CD4-positive, alpha-beta T cell (primary cell): Measurements from ENCODE around the gene PRKCQ. TPM values are rescaled to one million over a fixed set of nuclear protein-coding genes. Genes with fewer than 3 reads are reported as not detected.

Source experiments
- ATAC-seq: fragments of 200-7000 bp; cut with Tn5 transposase; one replicate; pipeline ENCODE4 v1.10.0; 2022; ENCODE audit warnings: mild to moderate bottlenecking; ENCODE audit not compliant: poor library complexity
- CTCF ChIA-PET: fragments of 350-600 bp; sonication (Branson Sonifier 250); formaldehyde crosslinking; loops from one replicate; lab custom pipeline; 2021; ENCODE audit warnings: antibody characterized with exemption, inconsistent platforms; lab: Charles Lee
- POLR2A ChIA-PET: fragments of 350-600 bp; sonication (Branson Sonifier 250); formaldehyde crosslinking; loops from one replicate; lab custom pipeline; 2021; ENCODE audit warnings: antibody characterized with exemption, inconsistent platforms; lab: Charles Lee
- DNase-seq, 14 experiments: peaks; one replicate each; pipeline ENCODE4 v3.0.0-alpha.2; 2013 to 2020; ENCODE audit warnings: mixed read lengths in 2 of 14
- H3K27ac ChIP-seq, 2 donors: one replicate each; pipeline versions ENCODE4 v1.5.1 to v1.7.0; 2013; ENCODE audit warnings: low read length in 2 of 2, low read depth in 1 of 2, mild to moderate bottlenecking in 1 of 2
- H3K27me3 ChIP-seq, 2 experiments: 1 replicate in 1 of 2; 2 replicates in 1 of 2; pipeline versions ENCODE4 v1.6.1 to v1.7.0; 2013; ENCODE audit warnings: low read length in 2 of 2, control low read depth in 1 of 2, mild to moderate bottlenecking in 1 of 2, moderate library complexity in 1 of 2; ENCODE audit not compliant: insufficient read depth in 2 of 2, control insufficient read depth in 1 of 2
- H3K36me3 ChIP-seq: one replicate; pipeline ENCODE4 v1.6.1; 2013; ENCODE audit warnings: low read length, control low read depth; ENCODE audit not compliant: insufficient read depth
- H3K4me1 ChIP-seq: one replicate; pipeline ENCODE4 v1.6.1; 2013; ENCODE audit warnings: low read length, control low read depth; ENCODE audit not compliant: insufficient read depth
- H3K4me3 ChIP-seq: one replicate; pipeline ENCODE4 v1.5.1; 2013; ENCODE audit warnings: mild to moderate bottlenecking, low read length, moderate library complexity
- H3K9me3 ChIP-seq, 2 experiments: 1 replicate in 1 of 2; 2 replicates in 1 of 2; pipeline versions ENCODE4 v1.6.1 to v1.7.0; 2013; ENCODE audit warnings: low read length in 2 of 2, mild to moderate bottlenecking in 2 of 2, control low read depth in 1 of 2, moderate library complexity in 1 of 2; ENCODE audit not compliant: control insufficient read depth in 1 of 2, insufficient read depth in 1 of 2
- H3K27ac Mint-ChIP-seq: one replicate; pipeline ENCODE4 v1.8.0; 2020; ENCODE audit warnings: mixed read lengths
- H3K27me3 Mint-ChIP-seq: one replicate; pipeline ENCODE4 v1.8.0; 2021; ENCODE audit warnings: mixed read lengths
- H3K36me3 Mint-ChIP-seq: one replicate; pipeline ENCODE4 v1.8.0; 2021; ENCODE audit warnings: low read depth, mixed read lengths
- H3K4me1 Mint-ChIP-seq: one replicate; pipeline ENCODE4 v1.8.0; 2021; ENCODE audit warnings: low read depth, mixed read lengths
- H3K4me3 Mint-ChIP-seq: one replicate; pipeline ENCODE4 v1.8.0; 2020; ENCODE audit warnings: mild to moderate bottlenecking, mixed read lengths
- H3K9me3 Mint-ChIP-seq: one replicate; pipeline ENCODE4 v1.8.0; 2020; ENCODE audit warnings: mixed read lengths
- CTCF ChIP-seq: fragments of 200-600 bp; IDR thresholded peaks from one replicate; pipeline ENCODE4 v1.8.0; 2022; ENCODE audit warnings: antibody characterized with exemption, mild to moderate bottlenecking
- intact Hi-C, 2 experiments: fragments of 100-400 bp; cut with DNase I in 1 of 2; cut with micrococcal nuclease in 1 of 2; formaldehyde crosslinking; loops; one replicate each; pipeline versions ENCODE4 v1.15.1 to v1.9.0; 2023 to 2025; cut with DNase I, micrococcal nuclease
- total RNA-seq, 174 experiments: library from RNA in 2 of 174; stranded (reverse) in 2 of 174; gene quantifications; one replicate each; pipeline ENCODE4 v1.2.3 and lab custom pipeline; 2021 to 2026

Gene PRKCQ
- total RNA-seq, 2 experiments from 2014 or later = 43.4 to 43.9 TPM

DNA sequence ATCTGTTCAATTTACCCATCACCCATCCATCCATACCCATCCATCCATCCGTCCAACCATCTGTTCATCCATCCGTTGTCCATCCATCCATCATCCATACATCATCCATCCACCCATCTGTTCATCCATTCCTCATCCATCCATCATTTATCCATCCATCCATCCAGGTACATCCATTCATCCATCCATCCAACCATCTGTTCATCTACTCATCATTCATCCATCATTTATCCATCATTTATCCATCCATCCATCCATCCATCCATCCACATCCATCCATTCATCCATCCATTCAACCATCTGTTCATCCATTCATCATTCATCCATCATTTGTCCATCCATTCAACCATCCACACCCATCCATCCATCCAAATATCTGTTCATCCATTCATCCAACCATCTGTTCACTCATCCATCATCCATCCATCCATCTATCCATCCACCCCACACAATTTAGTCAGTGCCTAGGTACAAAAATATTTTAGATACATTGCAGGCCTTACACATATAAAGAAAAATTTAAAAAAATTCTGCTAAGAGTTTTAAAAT lies 119.1 kb downstream of the PRKCQ start:
- no peak for ATAC-seq
- DNase-seq = no peak
- TF ChIP-seq CTCF = no peak
- intact Hi-C loops = no loop called here
- no peaks in the 10 kb centered on the region for H3K9me3 ChIP-seq
- no peak overlapping the region for H3K4me3 Mint-ChIP-seq
- H3K36me3 Mint-ChIP-seq = peaks cover 97% of the 10 kb centered on the region
- ChIA-PET CTCF (no interaction called here), POLR2A (no interaction called here)
- peak overlapping the region; percentile 6 for H3K27ac Mint-ChIP-seq
- H3K4me1 Mint-ChIP-seq = peaks cover 26% of the 10 kb centered on the region
- H3K36me3 ChIP-seq = peaks cover 95% of the 10 kb centered on the region
- no peaks in the 10 kb centered on the region for H3K27me3 ChIP-seq
- H3K27me3 Mint-ChIP-seq = no peaks in the 10 kb centered on the region
- H3K4me1 ChIP-seq = no peaks in the 10 kb centered on the region
- H3K9me3 Mint-ChIP-seq = no peaks in the 10 kb centered on the region
- no peak overlapping the region for H3K27ac ChIP-seq
- H3K4me3 ChIP-seq = no peak overlapping the region

DNA sequence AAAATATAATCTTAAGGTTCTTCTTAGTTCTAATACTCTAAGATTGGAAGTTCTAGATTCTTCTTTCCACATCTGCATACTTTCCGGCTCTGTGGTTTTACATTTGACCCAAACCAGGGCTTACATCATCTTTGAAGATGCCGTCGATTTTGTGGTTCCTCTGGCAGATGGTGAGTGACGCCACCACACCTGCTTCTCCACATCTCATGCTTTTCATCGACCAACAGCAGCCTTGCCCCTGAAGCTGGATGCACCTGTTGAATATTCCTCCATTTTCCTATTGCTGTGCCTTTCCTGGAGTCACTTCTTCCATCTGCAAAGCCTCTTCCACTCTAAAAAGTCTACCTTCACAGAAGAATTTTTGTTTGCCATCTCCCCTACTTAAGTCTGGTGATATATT lies 121.3 kb downstream of the PRKCQ start:
- DNase-seq = peak in 3 of 14 experiments; percentile 15 to 34 (median 31)
- peaks cover 97% of the 10 kb centered on the region for H3K36me3 ChIP-seq
- H3K27me3 ChIP-seq = no peaks in the 10 kb centered on the region
- intact Hi-C loops = no loop called here
- peaks cover 21% of the 10 kb centered on the region for H3K4me1 Mint-ChIP-seq
- no peak for TF ChIP-seq CTCF
- no peaks in the 10 kb centered on the region for H3K9me3 ChIP-seq
- H3K9me3 Mint-ChIP-seq = peaks cover 2% of the 10 kb centered on the region
- H3K4me1 ChIP-seq = no peaks in the 10 kb centered on the region
- peak; percentile 29 for ATAC-seq
- no peak overlapping the region for H3K27ac ChIP-seq
- H3K27me3 Mint-ChIP-seq = no peaks in the 10 kb centered on the region
- peaks cover 99% of the 10 kb centered on the region for H3K36me3 Mint-ChIP-seq
- peak overlapping the region; percentile 6 for H3K27ac Mint-ChIP-seq
- POLR2A ChIA-PET = no interaction called here
- CTCF ChIA-PET = no interaction called here
- no peak overlapping the region for H3K4me3 ChIP-seq
- no peak overlapping the region for H3K4me3 Mint-ChIP-seq

GRCh38 chr10:6457376-6457775 lies 122.7 kb downstream of the PRKCQ start:
- Histone ChIP-seq H3K27ac (no peak overlapping the region), H3K4me1 (no peaks in the 10 kb centered on the region), H3K9me3 (no peaks in the 10 kb centered on the region), H3K36me3 (peaks cover 83% of the 10 kb centered on the region), H3K4me3 (no peak overlapping the region), H3K27me3 (no peaks in the 10 kb centered on the region)
- no peak for TF ChIP-seq CTCF
- Mint-ChIP-seq H3K4me3 (no peak overlapping the region), H3K27me3 (no peaks in the 10 kb centered on the region), H3K36me3 (peaks cover 88% of the 10 kb centered on the region), H3K27ac (peak overlapping the region; percentile 58), H3K4me1 (peaks cover 21% of the 10 kb centered on the region), H3K9me3 (peaks cover 2% of the 10 kb centered on the region)
- intact Hi-C loops = no loop called here
- POLR2A ChIA-PET = no interaction called here
- CTCF ChIA-PET = no interaction called here
- ATAC-seq = no peak
- DNase-seq = no peak
